ENCODE data around the gene UBN1. TPM values are rescaled to one million over a fixed set of nuclear protein-coding genes. Genes with fewer than 3 reads are reported as not detected.
A peak's percentile ranks its signal among the peaks of the same experiment; 100 is the strongest.

UBN1 gene
- total and polyA plus RNA-seq, 2 of the 13 experiments (the other 11 are each of a cell fraction or from before 2014, with no cell fraction given) = 10.6 to 23.5 TPM

DNA sequence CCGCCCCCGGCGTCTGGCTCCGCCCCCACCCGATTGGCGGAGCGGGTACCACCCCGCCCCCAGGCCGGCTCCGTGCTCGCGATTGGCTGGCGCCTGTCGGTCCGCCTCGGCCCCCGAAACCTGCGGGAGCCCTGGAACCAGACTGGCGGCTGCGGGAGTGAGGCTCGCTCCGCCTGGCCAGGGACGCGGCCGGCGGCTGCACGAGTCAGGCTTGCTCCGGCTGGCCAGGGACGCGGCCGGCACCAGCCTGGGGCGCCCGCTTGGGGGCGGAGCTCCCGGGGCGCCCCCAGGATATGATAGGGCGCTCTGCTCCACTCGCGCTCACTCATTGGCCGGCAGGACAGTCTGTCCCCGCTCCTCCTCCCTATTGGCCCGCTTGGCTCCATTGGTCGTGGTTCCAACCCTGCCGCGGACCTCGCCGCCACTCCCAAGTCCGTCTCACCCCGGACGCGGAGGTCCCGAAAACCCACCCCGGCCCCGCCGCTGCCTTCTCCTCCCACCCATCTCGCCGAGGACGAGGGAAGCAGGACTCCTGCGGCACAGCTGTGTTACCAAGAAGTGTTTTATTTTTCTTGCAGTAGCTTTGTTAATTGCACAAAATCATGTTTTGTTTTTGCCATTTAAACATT, 44.5 kb upstream of the UBN1 start (continued):
- peak; percentile 62 for TF ChIP-seq RBM22 (optimal IDR thresholded peaks at IDR 0.05; ENCODE audit: low read length)
- TF ChIP-seq, protein P1, sequence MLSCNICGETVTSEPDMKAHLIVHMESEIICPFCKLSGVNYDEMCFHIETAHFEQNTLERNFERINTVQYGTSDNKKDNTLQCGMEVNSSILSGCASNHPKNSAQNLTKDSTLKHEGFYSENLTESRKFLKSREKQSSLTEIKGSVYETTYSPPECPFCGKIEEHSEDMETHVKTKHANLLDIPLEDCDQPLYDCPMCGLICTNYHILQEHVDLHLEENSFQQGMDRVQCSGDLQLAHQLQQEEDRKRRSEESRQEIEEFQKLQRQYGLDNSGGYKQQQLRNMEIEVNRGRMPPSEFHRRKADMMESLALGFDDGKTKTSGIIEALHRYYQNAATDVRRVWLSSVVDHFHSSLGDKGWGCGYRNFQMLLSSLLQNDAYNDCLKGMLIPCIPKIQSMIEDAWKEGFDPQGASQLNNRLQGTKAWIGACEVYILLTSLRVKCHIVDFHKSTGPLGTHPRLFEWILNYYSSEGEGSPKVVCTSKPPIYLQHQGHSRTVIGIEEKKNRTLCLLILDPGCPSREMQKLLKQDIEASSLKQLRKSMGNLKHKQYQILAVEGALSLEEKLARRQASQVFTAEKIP (CRISPR knock-in tag; IDR thresholded peaks at IDR 0.05; ENCODE audit: borderline replicate concordance) = no peak
- 0 out of 2 replicates have a peak, but pooled peaks have one; percentile 31 for TF ChIP-seq PPARG (CRISPR knock-in tag; conservative IDR thresholded peaks at IDR 0.05)
- TF ChIP-seq, protein P2, sequence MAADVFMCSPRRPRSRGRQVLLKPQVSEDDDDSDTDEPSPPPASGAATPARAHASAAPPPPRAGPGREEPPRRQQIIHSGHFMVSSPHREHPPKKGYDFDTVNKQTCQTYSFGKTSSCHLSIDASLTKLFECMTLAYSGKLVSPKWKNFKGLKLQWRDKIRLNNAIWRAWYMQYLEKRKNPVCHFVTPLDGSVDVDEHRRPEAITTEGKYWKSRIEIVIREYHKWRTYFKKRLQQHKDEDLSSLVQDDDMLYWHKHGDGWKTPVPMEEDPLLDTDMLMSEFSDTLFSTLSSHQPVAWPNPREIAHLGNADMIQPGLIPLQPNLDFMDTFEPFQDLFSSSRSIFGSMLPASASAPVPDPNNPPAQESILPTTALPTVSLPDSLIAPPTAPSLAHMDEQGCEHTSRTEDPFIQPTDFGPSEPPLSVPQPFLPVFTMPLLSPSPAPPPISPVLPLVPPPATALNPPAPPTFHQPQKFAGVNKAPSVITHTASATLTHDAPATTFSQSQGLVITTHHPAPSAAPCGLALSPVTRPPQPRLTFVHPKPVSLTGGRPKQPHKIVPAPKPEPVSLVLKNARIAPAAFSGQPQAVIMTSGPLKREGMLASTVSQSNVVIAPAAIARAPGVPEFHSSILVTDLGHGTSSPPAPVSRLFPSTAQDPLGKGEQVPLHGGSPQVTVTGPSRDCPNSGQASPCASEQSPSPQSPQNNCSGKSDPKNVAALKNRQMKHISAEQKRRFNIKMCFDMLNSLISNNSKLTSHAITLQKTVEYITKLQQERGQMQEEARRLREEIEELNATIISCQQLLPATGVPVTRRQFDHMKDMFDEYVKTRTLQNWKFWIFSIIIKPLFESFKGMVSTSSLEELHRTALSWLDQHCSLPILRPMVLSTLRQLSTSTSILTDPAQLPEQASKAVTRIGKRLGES (CRISPR knock-in tag; IDR thresholded peaks at IDR 0.05; ENCODE audit: borderline replicate concordance) = no peak
- 0 out of 2 replicates have a peak, but pooled peaks have one; percentile 2 for TF ChIP-seq SPEN (CRISPR knock-in tag; IDR thresholded peaks at IDR 0.05; ENCODE audit: low read depth)
- TF ChIP-seq NCOA2 (CRISPR knock-in tag; IDR thresholded peaks at IDR 0.05) = no peak
- TF ChIP-seq, protein P3, sequence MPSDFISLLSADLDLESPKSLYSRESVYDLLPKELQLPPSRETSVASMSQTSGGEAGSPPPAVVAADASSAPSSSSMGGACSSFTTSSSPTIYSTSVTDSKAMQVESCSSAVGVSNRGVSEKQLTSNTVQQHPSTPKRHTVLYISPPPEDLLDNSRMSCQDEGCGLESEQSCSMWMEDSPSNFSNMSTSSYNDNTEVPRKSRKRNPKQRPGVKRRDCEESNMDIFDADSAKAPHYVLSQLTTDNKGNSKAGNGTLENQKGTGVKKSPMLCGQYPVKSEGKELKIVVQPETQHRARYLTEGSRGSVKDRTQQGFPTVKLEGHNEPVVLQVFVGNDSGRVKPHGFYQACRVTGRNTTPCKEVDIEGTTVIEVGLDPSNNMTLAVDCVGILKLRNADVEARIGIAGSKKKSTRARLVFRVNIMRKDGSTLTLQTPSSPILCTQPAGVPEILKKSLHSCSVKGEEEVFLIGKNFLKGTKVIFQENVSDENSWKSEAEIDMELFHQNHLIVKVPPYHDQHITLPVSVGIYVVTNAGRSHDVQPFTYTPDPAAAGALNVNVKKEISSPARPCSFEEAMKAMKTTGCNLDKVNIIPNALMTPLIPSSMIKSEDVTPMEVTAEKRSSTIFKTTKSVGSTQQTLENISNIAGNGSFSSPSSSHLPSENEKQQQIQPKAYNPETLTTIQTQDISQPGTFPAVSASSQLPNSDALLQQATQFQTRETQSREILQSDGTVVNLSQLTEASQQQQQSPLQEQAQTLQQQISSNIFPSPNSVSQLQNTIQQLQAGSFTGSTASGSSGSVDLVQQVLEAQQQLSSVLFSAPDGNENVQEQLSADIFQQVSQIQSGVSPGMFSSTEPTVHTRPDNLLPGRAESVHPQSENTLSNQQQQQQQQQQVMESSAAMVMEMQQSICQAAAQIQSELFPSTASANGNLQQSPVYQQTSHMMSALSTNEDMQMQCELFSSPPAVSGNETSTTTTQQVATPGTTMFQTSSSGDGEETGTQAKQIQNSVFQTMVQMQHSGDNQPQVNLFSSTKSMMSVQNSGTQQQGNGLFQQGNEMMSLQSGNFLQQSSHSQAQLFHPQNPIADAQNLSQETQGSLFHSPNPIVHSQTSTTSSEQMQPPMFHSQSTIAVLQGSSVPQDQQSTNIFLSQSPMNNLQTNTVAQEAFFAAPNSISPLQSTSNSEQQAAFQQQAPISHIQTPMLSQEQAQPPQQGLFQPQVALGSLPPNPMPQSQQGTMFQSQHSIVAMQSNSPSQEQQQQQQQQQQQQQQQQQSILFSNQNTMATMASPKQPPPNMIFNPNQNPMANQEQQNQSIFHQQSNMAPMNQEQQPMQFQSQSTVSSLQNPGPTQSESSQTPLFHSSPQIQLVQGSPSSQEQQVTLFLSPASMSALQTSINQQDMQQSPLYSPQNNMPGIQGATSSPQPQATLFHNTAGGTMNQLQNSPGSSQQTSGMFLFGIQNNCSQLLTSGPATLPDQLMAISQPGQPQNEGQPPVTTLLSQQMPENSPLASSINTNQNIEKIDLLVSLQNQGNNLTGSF (CRISPR knock-in tag; IDR thresholded peaks at IDR 0.05) = no peak
- no peak for TF ChIP-seq ZFX (CRISPR knock-in tag; IDR thresholded peaks at IDR 0.05; ENCODE audit: low read depth)
- TF ChIP-seq ZNF776 (CRISPR knock-in tag; IDR thresholded peaks at IDR 0.05) = no peak; the same call in 1 of the 2 replicates
- TF ChIP-seq ZNF124 (CRISPR knock-in tag; IDR thresholded peaks at IDR 0.05) = no peak
- no peak for TF ChIP-seq ZEB1 (IDR thresholded peaks at IDR 0.05; ENCODE audit: insufficient replicate concordance, low read depth)
- peak in 1 of 2 experiments; percentile 42; a peak in 1 of 4 replicates for TF ChIP-seq POLR2A (IDR thresholded peaks at IDR 0.05; ENCODE audit: insufficient read depth in 1 of 2, low read depth in 2 of 2, low read length in 2 of 2)
- TF ChIP-seq PHF8 (CRISPR knock-in tag; IDR thresholded peaks at IDR 0.05) = peak; percentile 27; the same call in 1 of the 2 replicates
- TF ChIP-seq TSC22D2 (CRISPR knock-in tag; IDR thresholded peaks at IDR 0.05; ENCODE audit: borderline replicate concordance) = no peak
- no peak for TF ChIP-seq NR2F2 (IDR thresholded peaks at IDR 0.05; ENCODE audit: borderline replicate concordance, low read depth)
- TF ChIP-seq SRSF9 (IDR thresholded peaks at IDR 0.05; ENCODE audit: borderline replicate concordance, insufficient read depth, low read depth, low read length, poor library complexity, severe bottlenecking) = no peak
- no peak for TF ChIP-seq ZFYVE20 (CRISPR knock-in tag; IDR thresholded peaks at IDR 0.05; ENCODE audit: borderline replicate concordance, low read depth)
- 0 out of 2 replicates have a peak, but pooled peaks have one; percentile 10 for TF ChIP-seq SOX5 (CRISPR knock-in tag; IDR thresholded peaks at IDR 0.05; ENCODE audit: borderline replicate concordance)
- TF ChIP-seq ETV5 (CRISPR knock-in tag; IDR thresholded peaks at IDR 0.05; ENCODE audit: borderline replicate concordance) = no peak
- no peak for TF ChIP-seq ATF7 (IDR thresholded peaks at IDR 0.05)
- no peak for TF ChIP-seq ATF7 (CRISPR knock-in tag; IDR thresholded peaks at IDR 0.05)

Data from HepG2 (cell line).